HG02973 (cell line): ENCODE results near the gene SPATA18.

Source experiments
- ATAC-seq: cut with Tn5 transposase; IDR thresholded peaks from one replicate; pipeline ENCODE4 v1.9.1; 2021; ENCODE audit warnings: moderate library complexity; ENCODE audit not compliant: unreplicated experiment

The SPATA18 gene, protein sequence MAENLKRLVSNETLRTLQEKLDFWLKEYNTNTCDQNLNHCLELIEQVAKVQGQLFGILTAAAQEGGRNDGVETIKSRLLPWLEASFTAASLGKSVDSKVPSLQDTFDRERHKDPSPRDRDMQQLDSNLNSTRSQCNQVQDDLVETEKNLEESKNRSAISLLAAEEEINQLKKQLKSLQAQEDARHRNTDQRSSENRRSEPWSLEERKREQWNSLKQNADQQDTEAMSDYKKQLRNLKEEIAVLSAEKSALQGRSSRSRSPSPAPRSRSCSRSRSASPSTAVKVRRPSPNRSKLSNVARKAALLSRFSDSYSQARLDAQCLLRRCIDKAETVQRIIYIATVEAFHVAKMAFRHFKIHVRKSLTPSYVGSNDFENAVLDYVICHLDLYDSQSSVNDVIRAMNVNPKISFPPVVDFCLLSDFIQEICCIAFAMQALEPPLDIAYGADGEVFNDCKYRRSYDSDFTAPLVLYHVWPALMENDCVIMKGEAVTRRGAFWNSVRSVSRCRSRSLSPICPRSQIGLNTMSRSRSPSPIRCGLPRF

DNA sequence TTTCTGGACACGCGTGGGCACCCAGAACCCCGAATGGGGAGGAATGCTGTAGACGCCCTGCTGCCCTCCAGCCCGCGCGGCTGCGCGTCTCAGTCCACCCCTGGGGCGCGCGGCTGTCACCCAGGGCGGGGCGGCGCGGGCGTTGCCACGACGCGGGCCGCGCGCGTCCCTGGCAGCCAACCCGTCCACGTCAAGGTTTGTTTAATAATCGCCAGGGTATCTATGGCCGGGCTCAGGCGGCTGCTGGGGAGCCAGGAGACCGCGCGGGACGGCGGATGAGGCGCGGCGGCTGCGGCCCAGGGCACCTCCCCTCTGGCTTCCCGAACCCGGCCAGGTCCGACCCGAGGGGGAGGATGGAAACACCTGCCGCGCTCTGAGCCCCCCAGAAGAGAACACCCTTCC is at the start of gene SPATA18:
SPATA18 (plus strand) TSS at position 92 of the 402 bp plus-strand sequence. CDS start 401 bp downstream, outside the sequence.
- ATAC-seq = peak; percentile 42

DNA sequence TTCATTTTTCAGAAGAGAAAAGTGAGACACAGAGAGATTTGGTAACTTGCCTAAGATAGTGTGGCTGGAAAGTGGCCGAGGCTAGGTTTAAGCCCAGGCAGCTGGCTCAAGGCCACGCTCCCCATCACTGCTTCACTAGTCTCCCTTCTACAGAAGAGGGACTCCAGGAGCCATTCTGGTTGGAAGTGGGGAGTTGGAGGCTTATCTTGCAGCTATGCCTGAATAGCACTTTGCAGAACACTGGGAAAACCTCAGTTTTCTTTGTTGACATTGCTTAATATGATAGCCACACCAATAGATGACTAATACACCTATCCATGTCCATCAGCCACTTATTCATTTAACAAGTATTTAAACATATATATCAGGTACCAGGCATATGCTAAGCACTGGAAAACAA is 49.5 kb upstream of the SPATA18 start:
- ATAC-seq = no peak

DNA sequence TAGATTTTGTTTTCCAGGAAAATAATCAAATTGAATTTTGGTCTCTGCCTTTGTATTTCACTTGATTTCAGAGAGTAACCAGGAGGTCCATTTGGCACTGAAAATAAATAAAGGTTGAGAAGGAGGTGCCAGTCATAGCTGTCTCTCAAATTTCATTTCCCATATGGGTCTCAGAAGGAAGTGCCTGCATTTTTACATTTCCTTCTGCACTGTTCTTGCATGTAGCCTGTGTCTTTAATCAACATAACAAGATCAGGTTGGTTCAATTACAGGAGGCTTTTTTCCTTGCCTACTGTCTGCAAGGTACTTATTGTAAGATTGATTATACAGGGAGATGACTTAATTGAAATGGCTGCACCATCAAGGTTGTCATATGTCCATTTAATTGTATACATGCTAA is 46.7 kb upstream of the SPATA18 start:
- no peak for ATAC-seq

GRCh38 chr4:52005604-52006273 is 45.4 kb upstream of the SPATA18 start:
- ATAC-seq = no peak

GRCh38 chr4:52006887-52007286 is 44.2 kb upstream of the SPATA18 start:
- ATAC-seq = no peak

DNA sequence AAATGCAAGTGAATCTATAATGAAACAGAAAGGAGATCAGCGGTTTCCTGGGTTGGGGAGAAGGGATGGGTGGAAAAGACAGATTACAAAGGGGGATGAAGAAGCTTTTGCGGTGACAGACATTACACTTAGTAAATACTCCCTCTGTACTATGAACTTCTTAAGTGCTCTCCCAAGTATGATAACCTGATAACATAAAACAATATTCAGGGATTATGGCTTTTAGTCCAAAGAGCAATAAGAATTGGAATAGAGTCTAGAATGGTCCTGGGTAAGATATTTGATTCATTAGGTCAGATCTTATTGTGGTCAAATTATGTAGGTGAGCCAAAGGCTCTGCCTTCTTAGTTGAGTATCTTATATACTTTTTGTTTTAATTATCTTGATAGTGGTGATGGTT is 40.1 kb upstream of the SPATA18 start:
- no peak for ATAC-seq

GRCh38 chr4:52012651-52013050 is 38.5 kb upstream of the SPATA18 start:
- ATAC-seq = no peak

- ATAC-seq = no peak
These were observed 36.2 kb upstream of the SPATA18 start for GRCh38 chr4:52014903-52015302.

DNA sequence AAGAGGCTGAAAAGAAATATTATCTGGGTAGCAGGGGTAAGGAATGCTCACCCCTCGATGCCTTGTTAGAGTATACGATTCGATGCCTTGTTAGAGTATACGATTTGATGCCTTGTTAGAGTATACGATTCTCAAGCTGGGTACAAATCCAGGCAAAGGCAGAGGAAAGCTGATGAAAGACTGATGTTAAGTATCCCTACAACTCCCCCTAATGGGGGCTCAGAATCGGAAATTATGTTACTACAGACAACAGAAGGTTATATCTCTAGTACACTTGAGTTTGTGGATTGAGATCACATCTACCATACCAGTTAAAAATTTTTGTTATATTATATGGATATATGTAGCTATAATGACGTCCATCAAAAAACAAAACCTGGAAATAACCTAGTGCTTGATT is 35.7 kb upstream of the SPATA18 start:
- ATAC-seq = no peak

DNA sequence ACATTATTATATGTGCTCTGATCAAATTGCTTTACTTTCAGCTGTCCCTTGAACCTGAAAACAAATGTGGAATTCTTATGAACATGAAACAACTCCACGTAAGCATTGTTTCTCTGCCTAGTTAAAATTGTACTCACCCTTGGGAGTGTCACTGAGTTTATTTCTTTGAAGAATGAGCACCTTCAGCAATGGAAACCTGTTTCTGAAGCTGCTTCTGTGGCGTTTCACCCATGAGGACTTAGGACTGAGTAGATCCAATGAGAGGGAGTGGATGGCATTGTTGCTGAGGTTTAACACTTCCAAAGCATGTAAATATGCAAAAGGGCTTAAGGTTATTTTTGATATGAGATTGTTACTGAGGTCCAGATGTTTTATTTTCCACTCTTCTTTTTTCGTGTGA is 34.1 kb upstream of the SPATA18 start:
- no peak for ATAC-seq

GRCh38 chr4:52017814-52018213 is 33.3 kb upstream of the SPATA18 start:
- no peak for ATAC-seq

- ATAC-seq = no peak
These were observed 31.0 kb upstream of the SPATA18 start, which contains the start of gene LRRC66 for GRCh38 chr4:52019936-52020657. TSS of gene LRRC66 (minus strand) at chr4:52020363. CDS start at chr4:52017613, 2,750 bp downstream.

GRCh38 chr4:52028970-52029369 is 22.1 kb upstream of the SPATA18 start:
- no peak for ATAC-seq

GRCh38 chr4:52032005-52032404 is 19.1 kb upstream of the SPATA18 start:
- ATAC-seq = no peak

GRCh38 chr4:52035190-52035589 is 15.9 kb upstream of the SPATA18 start:
- no peak for ATAC-seq

DNA sequence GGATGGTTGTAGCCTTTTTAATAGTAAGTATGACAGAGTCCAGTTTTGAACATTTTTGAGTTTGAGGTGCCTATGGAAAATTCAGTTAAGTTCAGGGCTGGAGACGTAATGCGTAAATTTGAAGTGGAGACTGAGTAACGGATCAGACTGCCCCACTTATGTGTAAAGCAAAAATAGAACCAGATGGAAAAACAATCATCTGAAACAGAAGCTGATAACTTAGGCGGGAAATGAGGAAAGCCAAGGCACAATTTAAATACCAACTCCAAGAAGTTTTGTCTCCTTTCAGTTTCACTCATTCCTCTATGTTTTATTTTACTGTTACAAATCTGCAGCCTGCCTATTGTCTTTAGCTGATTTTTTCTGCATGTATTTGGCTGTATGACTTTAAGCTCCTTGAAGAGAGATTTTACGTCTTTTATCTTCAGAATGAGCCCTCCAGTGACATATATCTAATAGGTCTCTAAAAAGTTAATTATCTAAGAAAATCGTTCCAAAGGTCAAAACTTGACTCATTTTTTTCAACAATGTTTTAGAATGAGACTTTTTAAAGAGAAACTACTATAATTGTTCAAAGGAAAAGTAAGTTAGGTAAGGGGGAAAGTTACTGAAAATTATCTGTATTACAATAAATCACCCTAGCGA is 14.1 kb upstream of the SPATA18 start:
- ATAC-seq = no peak

- peak; percentile 45 for ATAC-seq
These were observed 13.4 kb upstream of the SPATA18 start for GRCh38 chr4:52037689-52038102.

DNA sequence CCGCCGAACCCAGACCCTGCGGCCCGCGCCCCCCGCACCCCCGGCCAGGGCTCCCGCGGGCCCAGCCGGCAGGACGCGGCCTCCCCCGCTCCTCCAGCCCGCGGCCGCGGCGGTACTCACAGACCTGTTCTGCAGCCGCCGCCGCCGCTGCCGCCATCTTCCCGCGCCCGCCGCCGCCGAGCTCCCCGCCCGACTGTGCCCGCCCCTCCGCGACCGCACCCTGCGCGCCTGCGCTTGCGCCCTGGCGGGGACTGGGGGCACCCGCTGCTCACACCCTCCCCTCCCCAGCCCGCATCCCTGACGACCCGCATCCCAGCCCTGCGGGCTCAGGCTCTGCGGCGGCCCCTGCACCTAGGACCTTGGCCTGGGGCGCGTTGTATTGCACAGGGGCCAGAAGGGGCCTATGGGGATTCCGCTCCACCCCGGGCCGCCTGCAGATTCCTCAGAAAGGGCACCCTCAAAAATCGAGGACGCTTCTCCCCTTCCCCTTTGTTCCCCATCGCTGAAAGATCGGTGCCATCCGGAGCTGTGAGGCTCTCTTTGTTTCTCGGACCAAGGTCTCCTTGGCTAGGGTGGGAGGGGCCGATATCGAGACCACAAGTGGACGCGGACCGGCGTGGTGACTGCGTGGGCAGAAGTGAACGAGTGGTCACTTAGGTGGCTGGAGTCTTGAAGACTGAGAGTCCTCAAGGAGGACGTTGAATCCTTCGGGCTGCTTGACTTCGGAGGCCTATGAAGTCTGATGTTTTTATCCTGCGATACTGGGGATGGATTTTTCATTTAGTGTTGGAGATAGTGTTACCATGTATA is 12.8 kb upstream of the SPATA18 start, which contains the start of gene SGCB:
SGCB (minus strand) TSS at position 197 of the 810 bp plus-strand sequence; CDS start at position 157, 40 bp downstream.
- peak; percentile 91 for ATAC-seq

DNA sequence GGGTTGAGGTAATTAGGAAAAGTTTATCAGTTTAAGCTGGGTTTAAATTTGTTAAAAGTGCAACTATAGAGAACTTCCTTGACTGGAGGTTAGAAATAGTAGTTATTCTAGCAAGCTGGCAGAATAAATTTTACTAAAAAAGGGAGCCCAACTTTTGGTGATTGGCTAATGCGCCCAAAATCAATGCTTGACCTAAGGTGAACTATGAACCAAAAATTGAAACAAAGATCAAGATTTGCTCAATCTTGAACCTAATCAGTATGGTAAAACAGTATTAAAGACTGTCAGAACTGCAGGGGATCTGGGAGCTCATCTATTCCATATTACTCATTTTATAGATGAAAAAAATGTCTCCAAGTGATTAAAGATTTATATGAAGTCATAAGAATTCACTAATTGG is 6.1 kb upstream of the SPATA18 start:
- ATAC-seq = no peak

DNA sequence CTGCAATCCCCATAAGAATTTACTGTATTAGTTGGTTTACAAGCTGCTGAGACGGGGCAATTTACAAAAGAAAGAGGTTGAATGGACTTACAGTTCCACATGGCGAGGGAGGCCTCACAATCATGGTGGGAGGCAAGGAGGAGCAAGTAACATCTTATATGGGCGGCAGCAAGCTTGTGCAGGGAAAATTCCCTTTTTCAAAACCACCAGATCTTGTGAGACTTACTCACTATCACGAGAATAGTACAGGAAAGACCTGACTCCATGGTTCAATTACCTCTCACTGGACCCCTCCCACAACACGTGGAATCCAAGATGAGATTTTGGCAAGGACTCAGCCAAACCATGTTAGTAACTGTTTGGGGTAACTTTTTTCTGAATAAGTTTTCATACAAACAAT is 1.8 kb upstream of the SPATA18 start:
- no peak for ATAC-seq
